ENCODE data around the gene MAGI2. TPM values are rescaled to one million over a fixed set of nuclear protein-coding genes. Genes with fewer than 3 reads are reported as not detected.
"Not testable (repeated sequence)": the region's sequence is repeated elsewhere in the genome, so short reads cannot be mapped to it uniquely, and the experiment has no call there.

Gene MAGI2
- total RNA-seq, 1 experiment from 2014 or later, result 0.25 TPM

- no peaks in the 10 kb centered on the region for H3K27me3 Mint-ChIP-seq (ENCODE audit: insufficient read depth, unreplicated experiment)
- no peak overlapping the region for H3K4me3 Mint-ChIP-seq (ENCODE audit: unreplicated experiment)
- Histone ChIP-seq H3K4me1 (peaks cover 19% of the 10 kb centered on the region), H3K27me3 (replicated peaks; ENCODE audit: control insufficient read depth, insufficient read depth, low read length) (no peaks in the 10 kb centered on the region), H3K4me3 (ENCODE audit: low read depth, low read length) (no peak overlapping the region), H3K36me3 (ENCODE audit: control insufficient read depth, insufficient read depth, low read length) (no peaks in the 10 kb centered on the region), H3K9me3 (no peaks in the 10 kb centered on the region)
- POLR2A ChIA-PET, result no interaction called here
- no peak for TF ChIP-seq CTCF (IDR thresholded peaks at IDR 0.05; ENCODE audit: insufficient read depth in 1 of 2, low read depth in 1 of 2, low read length in 1 of 2, severe bottlenecking in 1 of 2, unreplicated experiment in 1 of 2)
- H3K27ac Mint-ChIP-seq (ENCODE audit: unreplicated experiment), result no peak overlapping the region
- peaks cover 24% of the 10 kb centered on the region for H3K4me1 Mint-ChIP-seq (ENCODE audit: low read depth, unreplicated experiment)
- no peak for DNase-seq
- H3K9me3 Mint-ChIP-seq (ENCODE audit: unreplicated experiment), result peaks cover 14% of the 10 kb centered on the region
- CTCF ChIA-PET, result no interaction called here
- no peaks in the 10 kb centered on the region for H3K36me3 Mint-ChIP-seq (ENCODE audit: insufficient read depth, unreplicated experiment)
- intact Hi-C loops (cut with micrococcal nuclease; ENCODE audit: unreplicated experiment), result loop anchor here (5.0 kb wide), 1 partner anchor 363 kb away; no protein-coding TSS in a partner anchor
- no TSS peak for BruUV-seq (replicated peaks)
Measured at GRCh38 chr7:79079919-79080554, 373.4 kb downstream of the MAGI2 start.

- H3K27me3 ChIP-seq (replicated peaks; ENCODE audit: control insufficient read depth, insufficient read depth, low read length), result no peaks in the 10 kb centered on the region
- Mint-ChIP-seq H3K27ac (ENCODE audit: unreplicated experiment) (peak overlapping the region; percentile 72), H3K4me3 (ENCODE audit: unreplicated experiment) (peak overlapping the region; percentile 58), H3K4me1 (ENCODE audit: low read depth, unreplicated experiment) (peaks cover 24% of the 10 kb centered on the region), H3K9me3 (ENCODE audit: unreplicated experiment) (peaks cover 18% of the 10 kb centered on the region), H3K27me3 (ENCODE audit: insufficient read depth, unreplicated experiment) (no peaks in the 10 kb centered on the region), H3K36me3 (ENCODE audit: insufficient read depth, unreplicated experiment) (no peaks in the 10 kb centered on the region)
- ChIA-PET CTCF (no interaction called here), POLR2A (no interaction called here)
- no peak overlapping the region for H3K4me3 ChIP-seq (ENCODE audit: low read depth, low read length)
- intact Hi-C loops (cut with micrococcal nuclease; ENCODE audit: unreplicated experiment), result loop anchor here (5.0 kb wide), 1 partner anchor 361 kb away; no protein-coding TSS in a partner anchor
- peaks cover 19% of the 10 kb centered on the region for H3K4me1 ChIP-seq
- H3K36me3 ChIP-seq (ENCODE audit: control insufficient read depth, insufficient read depth, low read length), result no peaks in the 10 kb centered on the region
- peak in 1 of 2 experiments; percentile 11 for DNase-seq
- no peaks in the 10 kb centered on the region for H3K9me3 ChIP-seq
- TF ChIP-seq CTCF (IDR thresholded peaks at IDR 0.05; ENCODE audit: insufficient read depth in 1 of 2, low read depth in 1 of 2, low read length in 1 of 2, severe bottlenecking in 1 of 2, unreplicated experiment in 1 of 2), result no peak
- no TSS peak for BruUV-seq (replicated peaks)
Measured at GRCh38 chr7:79078273-79078672, 375.2 kb downstream of the MAGI2 start.

GRCh38 chr7:79071187-79071586 lies 382.3 kb downstream of the MAGI2 start:
- intact Hi-C loops (cut with micrococcal nuclease; ENCODE audit: unreplicated experiment); DNase-seq; H3K36me3 ChIP-seq (ENCODE audit: control insufficient read depth, insufficient read depth, low read length); H3K4me3 Mint-ChIP-seq (ENCODE audit: unreplicated experiment); H3K27ac Mint-ChIP-seq (ENCODE audit: unreplicated experiment); CTCF ChIA-PET; H3K27me3 ChIP-seq (replicated peaks; ENCODE audit: control insufficient read depth, insufficient read depth, low read length); H3K36me3 Mint-ChIP-seq (ENCODE audit: insufficient read depth, unreplicated experiment); H3K4me1 ChIP-seq; H3K4me1 Mint-ChIP-seq (ENCODE audit: low read depth, unreplicated experiment); POLR2A ChIA-PET; H3K9me3 ChIP-seq; H3K27me3 Mint-ChIP-seq (ENCODE audit: insufficient read depth, unreplicated experiment); BruUV-seq (replicated peaks); H3K4me3 ChIP-seq (ENCODE audit: low read depth, low read length): not testable (repeated sequence)
- peaks cover 19% of the 10 kb centered on the region for H3K9me3 Mint-ChIP-seq (ENCODE audit: unreplicated experiment)
